Activated naive CD8-positive, alpha-beta T cell treated with anti-CD3 and anti-CD28 coated beads for 36 hours (primary cell): ENCODE results near the gene DPP10. TPM values are rescaled to one million over a fixed set of nuclear protein-coding genes. Genes with fewer than 3 reads are reported as not detected.

ENCODE experiments used
- DNase-seq: peaks from one replicate; pipeline ENCODE4 v3.0.0; 2021
- H3K27ac Mint-ChIP-seq: one replicate; pipeline ENCODE4 v1.8.0; 2022; ENCODE audit warnings: mild to moderate bottlenecking, moderate library complexity, mixed read lengths
- H3K27me3 Mint-ChIP-seq: one replicate; pipeline ENCODE4 v1.8.0; 2022; ENCODE audit warnings: mild to moderate bottlenecking, mixed read lengths
- H3K36me3 Mint-ChIP-seq: one replicate; pipeline ENCODE4 v1.8.0; 2021; ENCODE audit warnings: mild to moderate bottlenecking, mixed read lengths
- H3K4me1 Mint-ChIP-seq: one replicate; pipeline ENCODE4 v1.8.0; 2021; ENCODE audit warnings: mixed read lengths
- H3K4me3 Mint-ChIP-seq: one replicate; pipeline ENCODE4 v1.8.0; 2022; ENCODE audit warnings: mild to moderate bottlenecking, moderate library complexity, mixed read lengths
- H3K9me3 Mint-ChIP-seq: one replicate; pipeline ENCODE4 v1.8.0; 2022; ENCODE audit warnings: mixed read lengths
- total RNA-seq, 2 experiments: library from RNA; stranded (reverse); gene quantifications; one replicate each; pipeline ENCODE4 v1.2.3, GENCODE V29; 2021

The DPP10 gene
- total RNA-seq, 2 experiments from 2014 or later, result not detected

- Mint-ChIP-seq H3K36me3 (no peaks in the 10 kb centered on the region), H3K4me1 (no peaks in the 10 kb centered on the region), H3K27ac (no peak overlapping the region), H3K27me3 (no peaks in the 10 kb centered on the region), H3K4me3 (no peak overlapping the region), H3K9me3 (no peaks in the 10 kb centered on the region)
- DNase-seq, result no peak
Observed at GRCh38 chr2:114821055-114821454, 378.6 kb downstream of the DPP10 start.

- Mint-ChIP-seq H3K4me3 (no peak overlapping the region), H3K27ac (no peak overlapping the region), H3K36me3 (no peaks in the 10 kb centered on the region), H3K4me1 (no peaks in the 10 kb centered on the region), H3K9me3 (no peaks in the 10 kb centered on the region), H3K27me3 (no peaks in the 10 kb centered on the region)
- DNase-seq, result no peak
Observed at GRCh38 chr2:114843963-114844362, 401.5 kb downstream of the DPP10 start.

- peaks cover 4% of the 10 kb centered on the region for H3K27me3 Mint-ChIP-seq
- H3K9me3 Mint-ChIP-seq, result no peaks in the 10 kb centered on the region
- H3K36me3 Mint-ChIP-seq, result no peaks in the 10 kb centered on the region
- H3K4me1 Mint-ChIP-seq, result no peaks in the 10 kb centered on the region
- H3K4me3 Mint-ChIP-seq, result no peak overlapping the region
- no peak for DNase-seq
- H3K27ac Mint-ChIP-seq, result no peak overlapping the region
Observed at GRCh38 chr2:114857196-114857595, 414.8 kb downstream of the DPP10 start.

DNA sequence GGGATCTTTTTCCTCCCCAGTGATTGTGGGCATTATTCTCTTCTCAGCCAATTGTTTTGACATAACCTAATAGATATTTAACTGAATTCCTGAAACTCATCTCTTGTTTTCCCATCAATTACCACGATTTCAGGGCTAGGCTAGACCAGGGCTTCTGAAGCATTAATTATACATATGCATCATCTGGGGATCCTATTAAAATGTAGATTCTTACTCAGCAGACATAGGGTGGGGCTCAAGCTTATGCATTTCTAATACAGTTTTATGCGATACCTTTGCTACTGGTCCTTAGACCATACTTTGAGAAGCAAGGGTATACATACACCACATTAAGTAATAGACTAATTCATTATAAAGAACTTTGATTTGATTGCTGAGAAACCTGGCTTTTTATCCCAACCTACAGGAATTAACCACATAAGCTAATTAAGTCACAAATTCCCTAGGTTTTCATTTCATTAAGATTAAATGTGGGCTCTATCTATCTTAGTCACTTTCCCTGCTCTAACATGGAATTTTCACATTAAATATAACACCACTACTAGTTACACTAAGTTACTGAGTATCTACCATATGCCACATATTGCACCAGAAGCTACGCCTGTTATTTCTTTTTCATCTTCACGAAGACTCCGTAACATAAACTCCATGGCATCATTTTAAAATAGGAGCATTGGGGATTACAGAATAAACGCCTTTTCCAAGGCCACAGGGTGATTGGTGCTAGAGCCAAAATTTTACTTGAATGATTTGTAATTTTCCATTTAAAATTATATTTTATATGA, 417.5 kb downstream of the DPP10 start:
- no peak overlapping the region for H3K27ac Mint-ChIP-seq
- no peak for DNase-seq
- no peaks in the 10 kb centered on the region for H3K9me3 Mint-ChIP-seq
- H3K4me1 Mint-ChIP-seq, result no peaks in the 10 kb centered on the region
- H3K36me3 Mint-ChIP-seq, result no peaks in the 10 kb centered on the region
- H3K4me3 Mint-ChIP-seq, result no peak overlapping the region
- H3K27me3 Mint-ChIP-seq, result no peaks in the 10 kb centered on the region

DNA sequence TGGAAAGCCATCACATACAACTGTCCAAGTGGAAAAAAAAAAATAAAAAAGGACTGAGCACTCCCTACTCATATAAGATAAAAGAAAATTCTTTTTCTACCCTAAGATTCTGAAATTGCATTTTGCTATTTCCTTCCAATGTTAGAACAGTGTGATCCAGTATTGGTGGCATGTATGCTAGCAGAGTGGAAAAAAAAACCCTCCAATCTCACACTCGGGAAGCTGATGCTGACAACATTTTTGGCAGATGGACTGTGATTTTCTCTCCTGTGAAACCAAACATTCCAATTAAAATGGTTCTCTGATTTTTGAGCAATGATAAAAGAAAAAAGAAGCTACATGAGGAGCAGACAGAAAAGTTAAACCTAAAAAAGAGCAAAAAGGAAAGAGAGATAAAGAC, 419.8 kb downstream of the DPP10 start:
- H3K4me1 Mint-ChIP-seq, result no peaks in the 10 kb centered on the region
- no peaks in the 10 kb centered on the region for H3K36me3 Mint-ChIP-seq
- H3K27me3 Mint-ChIP-seq, result no peaks in the 10 kb centered on the region
- H3K9me3 Mint-ChIP-seq, result no peaks in the 10 kb centered on the region
- no peak overlapping the region for H3K27ac Mint-ChIP-seq
- H3K4me3 Mint-ChIP-seq, result no peak overlapping the region
- DNase-seq, result no peak

- Mint-ChIP-seq H3K27ac (no peak overlapping the region), H3K36me3 (no peaks in the 10 kb centered on the region), H3K4me3 (no peak overlapping the region), H3K4me1 (no peaks in the 10 kb centered on the region), H3K9me3 (no peaks in the 10 kb centered on the region), H3K27me3 (no peaks in the 10 kb centered on the region)
- DNase-seq, result no peak
Observed at GRCh38 chr2:114864901-114865300, 422.5 kb downstream of the DPP10 start.

DNA sequence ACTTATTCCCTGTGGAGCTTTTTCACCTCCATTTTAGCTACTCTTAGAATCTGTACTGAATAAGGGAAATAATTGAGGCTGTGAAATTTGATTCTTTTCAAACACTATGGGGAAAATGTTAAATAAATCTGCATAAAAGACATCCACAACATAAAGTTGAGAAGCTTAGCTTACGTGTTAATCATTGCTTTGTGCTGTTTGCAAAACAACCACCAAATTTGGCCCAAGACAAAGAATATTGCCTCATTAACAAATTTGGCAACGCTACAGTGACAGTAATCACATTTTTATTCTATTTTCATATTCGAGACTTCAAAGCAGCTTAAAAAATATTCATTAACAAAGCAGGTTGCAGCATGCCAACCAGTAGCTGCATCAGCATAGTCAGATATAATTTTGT, 437.6 kb downstream of the DPP10 start:
- H3K4me3 Mint-ChIP-seq, result no peak overlapping the region
- H3K4me1 Mint-ChIP-seq, result no peaks in the 10 kb centered on the region
- no peaks in the 10 kb centered on the region for H3K9me3 Mint-ChIP-seq
- no peaks in the 10 kb centered on the region for H3K36me3 Mint-ChIP-seq
- DNase-seq, result no peak
- no peak overlapping the region for H3K27ac Mint-ChIP-seq
- peaks cover 4% of the 10 kb centered on the region for H3K27me3 Mint-ChIP-seq

- no peaks in the 10 kb centered on the region for H3K27me3 Mint-ChIP-seq
Observed at GRCh38 chr2:114919985-114920384, 477.5 kb downstream of the DPP10 start.

DNA sequence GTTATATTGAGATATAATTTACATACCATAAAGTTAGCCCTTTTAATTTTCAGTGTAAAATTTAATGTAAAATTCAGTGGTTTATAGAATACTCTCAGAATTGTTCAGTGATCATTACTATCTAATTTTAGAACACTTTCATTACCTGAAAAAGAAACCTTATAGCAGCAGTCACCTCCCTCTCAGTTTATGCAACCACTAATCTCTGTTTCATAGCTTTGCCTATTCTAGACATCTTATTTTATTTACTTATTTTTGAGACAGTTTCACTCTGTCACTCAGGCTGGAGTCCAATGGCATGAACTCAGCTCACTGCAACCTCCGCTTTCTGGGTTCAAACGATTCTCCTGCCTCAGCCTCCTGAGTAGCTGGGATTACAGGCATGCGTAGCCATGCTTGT, 479.6 kb downstream of the DPP10 start:
- Mint-ChIP-seq H3K36me3 (no peaks in the 10 kb centered on the region), H3K27ac (no peak overlapping the region), H3K4me3 (no peak overlapping the region), H3K9me3 (no peaks in the 10 kb centered on the region), H3K4me1 (no peaks in the 10 kb centered on the region), H3K27me3 (no peaks in the 10 kb centered on the region)
- no peak for DNase-seq

More at GRCh38 chr2:114919985-114920384, 477.5 kb downstream of the DPP10 start:
- Mint-ChIP-seq H3K27ac (no peak overlapping the region), H3K36me3 (no peaks in the 10 kb centered on the region), H3K4me3 (no peak overlapping the region), H3K4me1 (no peaks in the 10 kb centered on the region), H3K9me3 (no peaks in the 10 kb centered on the region)
- no peak for DNase-seq

GRCh38 chr2:114925296-114926255, 483.1 kb downstream of the DPP10 start:
- H3K4me3 Mint-ChIP-seq, result no peak overlapping the region
- peaks cover 7% of the 10 kb centered on the region for H3K9me3 Mint-ChIP-seq
- no peaks in the 10 kb centered on the region for H3K36me3 Mint-ChIP-seq
- no peak for DNase-seq
- H3K27ac Mint-ChIP-seq, result no peak overlapping the region
- H3K4me1 Mint-ChIP-seq, result no peaks in the 10 kb centered on the region
- no peaks in the 10 kb centered on the region for H3K27me3 Mint-ChIP-seq

GRCh38 chr2:114926303-114926702, 483.9 kb downstream of the DPP10 start:
- H3K27me3 Mint-ChIP-seq, result no peaks in the 10 kb centered on the region

GRCh38 chr2:114929225-114929624, 486.8 kb downstream of the DPP10 start:
- H3K4me3 Mint-ChIP-seq, result no peak overlapping the region
- peaks cover 7% of the 10 kb centered on the region for H3K9me3 Mint-ChIP-seq
- H3K4me1 Mint-ChIP-seq, result no peaks in the 10 kb centered on the region
- no peaks in the 10 kb centered on the region for H3K27me3 Mint-ChIP-seq
- no peaks in the 10 kb centered on the region for H3K36me3 Mint-ChIP-seq
- H3K27ac Mint-ChIP-seq, result no peak overlapping the region
- no peak for DNase-seq

More at GRCh38 chr2:114926303-114926702, 483.9 kb downstream of the DPP10 start:
- no peak for DNase-seq
- H3K27ac Mint-ChIP-seq, result no peak overlapping the region
- H3K4me3 Mint-ChIP-seq, result no peak overlapping the region
- H3K9me3 Mint-ChIP-seq, result peaks cover 7% of the 10 kb centered on the region
- no peaks in the 10 kb centered on the region for H3K4me1 Mint-ChIP-seq
- H3K36me3 Mint-ChIP-seq, result no peaks in the 10 kb centered on the region

DNA sequence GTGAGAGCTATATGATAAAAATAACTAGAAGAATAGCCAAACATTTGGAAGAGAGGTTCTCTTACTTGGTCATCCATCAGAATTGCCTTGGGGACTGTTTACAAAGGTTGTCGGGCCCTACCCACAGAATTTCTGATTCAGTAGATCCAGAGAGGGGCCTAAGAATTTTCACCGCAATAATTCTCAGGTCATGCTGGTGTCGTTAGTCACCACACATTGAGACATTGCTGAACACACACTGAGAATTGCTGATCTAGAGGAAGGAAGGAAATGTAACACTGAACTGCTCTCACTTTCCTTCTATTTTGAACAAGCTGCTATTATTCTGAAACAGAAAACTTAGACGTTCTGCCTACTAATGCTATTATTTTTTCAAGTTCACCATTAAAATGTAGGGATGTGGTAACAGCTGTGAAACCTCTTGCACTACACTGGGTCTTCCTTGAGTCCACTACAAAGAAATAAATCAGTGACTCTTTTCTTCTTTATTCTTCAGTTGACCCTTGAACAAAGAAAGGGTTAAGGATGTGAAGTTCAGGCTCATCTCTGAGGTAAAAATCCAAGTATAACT, 491.3 kb downstream of the DPP10 start:
- H3K27me3 Mint-ChIP-seq, result no peaks in the 10 kb centered on the region
- H3K27ac Mint-ChIP-seq, result no peak overlapping the region
- H3K4me3 Mint-ChIP-seq, result no peak overlapping the region
- H3K4me1 Mint-ChIP-seq, result no peaks in the 10 kb centered on the region
- DNase-seq, result no peak
- peaks cover 6% of the 10 kb centered on the region for H3K9me3 Mint-ChIP-seq
- no peaks in the 10 kb centered on the region for H3K36me3 Mint-ChIP-seq

- Mint-ChIP-seq H3K4me3 (no peak overlapping the region), H3K36me3 (no peaks in the 10 kb centered on the region)
Observed at GRCh38 chr2:114935031-114935430, 492.6 kb downstream of the DPP10 start.

GRCh38 chr2:114937366-114937930, 495.0 kb downstream of the DPP10 start:
- Mint-ChIP-seq H3K27me3 (no peaks in the 10 kb centered on the region), H3K4me1 (no peaks in the 10 kb centered on the region), H3K9me3 (no peaks in the 10 kb centered on the region), H3K36me3 (no peaks in the 10 kb centered on the region), H3K4me3 (no peak overlapping the region), H3K27ac (no peak overlapping the region)
- DNase-seq, result no peak

More at GRCh38 chr2:114935031-114935430, 492.6 kb downstream of the DPP10 start:
- no peaks in the 10 kb centered on the region for H3K4me1 Mint-ChIP-seq
- no peak for DNase-seq
- peaks cover under 1% of the 10 kb centered on the region for H3K9me3 Mint-ChIP-seq
- H3K27me3 Mint-ChIP-seq, result no peaks in the 10 kb centered on the region
- no peak overlapping the region for H3K27ac Mint-ChIP-seq
